CD4-positive, alpha-beta T cell (primary cell): ENCODE results near the gene SLC9A2. TPM values are rescaled to one million over a fixed set of nuclear protein-coding genes. Genes with fewer than 3 reads are reported as not detected.

Experiments used
- ATAC-seq: fragments of 200-7000 bp; cut with Tn5 transposase; one replicate; pipeline ENCODE4 v1.10.0; 2022; ENCODE audit warnings: mild to moderate bottlenecking; ENCODE audit not compliant: poor library complexity
- CTCF ChIA-PET: fragments of 350-600 bp; sonication (Branson Sonifier 250); formaldehyde crosslinking; loops from one replicate; lab custom pipeline; 2021; ENCODE audit warnings: antibody characterized with exemption, inconsistent platforms; lab: Charles Lee
- POLR2A ChIA-PET: fragments of 350-600 bp; sonication (Branson Sonifier 250); formaldehyde crosslinking; loops from one replicate; lab custom pipeline; 2021; ENCODE audit warnings: antibody characterized with exemption, inconsistent platforms; lab: Charles Lee
- DNase-seq, 14 experiments: peaks; one replicate each; pipeline ENCODE4 v3.0.0-alpha.2; 2013 to 2020; ENCODE audit warnings: mixed read lengths in 2 of 14
- H3K27ac ChIP-seq, 2 donors: one replicate each; pipeline versions ENCODE4 v1.5.1 to v1.7.0; 2013; ENCODE audit warnings: low read length in 2 of 2, low read depth in 1 of 2, mild to moderate bottlenecking in 1 of 2
- H3K27me3 ChIP-seq, 2 experiments: 1 replicate in 1 of 2; 2 replicates in 1 of 2; pipeline versions ENCODE4 v1.6.1 to v1.7.0; 2013; ENCODE audit warnings: low read length in 2 of 2, control low read depth in 1 of 2, mild to moderate bottlenecking in 1 of 2, moderate library complexity in 1 of 2; ENCODE audit not compliant: insufficient read depth in 2 of 2, control insufficient read depth in 1 of 2
- H3K36me3 ChIP-seq: one replicate; pipeline ENCODE4 v1.6.1; 2013; ENCODE audit warnings: low read length, control low read depth; ENCODE audit not compliant: insufficient read depth
- H3K4me1 ChIP-seq: one replicate; pipeline ENCODE4 v1.6.1; 2013; ENCODE audit warnings: low read length, control low read depth; ENCODE audit not compliant: insufficient read depth
- H3K4me3 ChIP-seq: one replicate; pipeline ENCODE4 v1.5.1; 2013; ENCODE audit warnings: mild to moderate bottlenecking, low read length, moderate library complexity
- H3K9me3 ChIP-seq, 2 experiments: 1 replicate in 1 of 2; 2 replicates in 1 of 2; pipeline versions ENCODE4 v1.6.1 to v1.7.0; 2013; ENCODE audit warnings: low read length in 2 of 2, mild to moderate bottlenecking in 2 of 2, control low read depth in 1 of 2, moderate library complexity in 1 of 2; ENCODE audit not compliant: control insufficient read depth in 1 of 2, insufficient read depth in 1 of 2
- H3K27ac Mint-ChIP-seq: one replicate; pipeline ENCODE4 v1.8.0; 2020; ENCODE audit warnings: mixed read lengths
- H3K27me3 Mint-ChIP-seq: one replicate; pipeline ENCODE4 v1.8.0; 2021; ENCODE audit warnings: mixed read lengths
- H3K36me3 Mint-ChIP-seq: one replicate; pipeline ENCODE4 v1.8.0; 2021; ENCODE audit warnings: low read depth, mixed read lengths
- H3K4me1 Mint-ChIP-seq: one replicate; pipeline ENCODE4 v1.8.0; 2021; ENCODE audit warnings: low read depth, mixed read lengths
- H3K4me3 Mint-ChIP-seq: one replicate; pipeline ENCODE4 v1.8.0; 2020; ENCODE audit warnings: mild to moderate bottlenecking, mixed read lengths
- H3K9me3 Mint-ChIP-seq: one replicate; pipeline ENCODE4 v1.8.0; 2020; ENCODE audit warnings: mixed read lengths
- CTCF ChIP-seq: fragments of 200-600 bp; IDR thresholded peaks from one replicate; pipeline ENCODE4 v1.8.0; 2022; ENCODE audit warnings: antibody characterized with exemption, mild to moderate bottlenecking
- intact Hi-C, 2 experiments: fragments of 100-400 bp; cut with DNase I in 1 of 2; cut with micrococcal nuclease in 1 of 2; formaldehyde crosslinking; loops; one replicate each; pipeline versions ENCODE4 v1.15.1 to v1.9.0; 2023 to 2025; cut with DNase I, micrococcal nuclease
- total RNA-seq, 174 experiments: library from RNA in 2 of 174; stranded (reverse) in 2 of 174; gene quantifications; one replicate each; pipeline ENCODE4 v1.2.3 and lab custom pipeline; 2021 to 2026

Gene SLC9A2
- total RNA-seq, 2 experiments from 2014 or later: not detected

DNA sequence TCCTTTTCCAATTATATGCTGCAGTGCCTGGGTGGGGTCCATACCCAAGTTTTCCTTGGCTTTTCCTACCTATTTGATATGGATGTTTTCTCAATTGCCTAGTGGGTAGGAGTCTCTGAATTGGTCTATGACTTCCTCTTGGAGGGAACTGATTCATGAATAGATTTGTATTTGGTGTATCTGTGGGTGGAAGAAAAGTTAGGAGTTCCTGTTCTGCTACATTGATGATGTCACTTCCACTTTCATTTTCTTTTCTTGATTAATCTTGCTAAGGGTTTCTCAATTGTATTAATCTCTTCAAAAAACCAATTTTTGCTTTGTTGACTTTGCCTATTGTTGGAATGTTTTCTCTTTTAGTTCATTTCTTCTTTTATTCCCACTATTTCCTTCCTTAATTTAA lies 37.4 kb upstream of the SLC9A2 start:
- Mint-ChIP-seq H3K36me3 (no peaks in the 10 kb centered on the region), H3K27me3 (peaks cover 33% of the 10 kb centered on the region), H3K4me3 (no peak overlapping the region), H3K27ac (no peak overlapping the region), H3K9me3 (peaks cover 12% of the 10 kb centered on the region), H3K4me1 (peaks cover 18% of the 10 kb centered on the region)
- Histone ChIP-seq H3K4me1 (no peaks in the 10 kb centered on the region), H3K4me3 (no peak overlapping the region), H3K27me3 (no peaks in the 10 kb centered on the region), H3K27ac (no peak overlapping the region), H3K36me3 (no peaks in the 10 kb centered on the region), H3K9me3 (no peaks in the 10 kb centered on the region)
- ATAC-seq (no peak), DNase-seq (peak in 3 of 14 experiments; percentile 6 to 24 (median 16))
- CTCF ChIA-PET: no interaction called here
- POLR2A ChIA-PET: no interaction called here
- TF ChIP-seq CTCF: no peak
- intact Hi-C loops: no loop called here

- ChIA-PET POLR2A (no interaction called here), CTCF (no interaction called here)
- Histone ChIP-seq H3K36me3 (no peaks in the 10 kb centered on the region), H3K4me1 (no peaks in the 10 kb centered on the region), H3K27ac (no peak overlapping the region), H3K9me3 (no peaks in the 10 kb centered on the region), H3K27me3 (no peaks in the 10 kb centered on the region), H3K4me3 (no peak overlapping the region)
- peaks cover 30% of the 10 kb centered on the region for H3K27me3 Mint-ChIP-seq
- TF ChIP-seq CTCF: no peak
- intact Hi-C loops: no loop called here
- DNase-seq: no peak
- ATAC-seq: no peak
- no peak overlapping the region for H3K27ac Mint-ChIP-seq
- peaks cover 10% of the 10 kb centered on the region for H3K9me3 Mint-ChIP-seq
- peaks cover 18% of the 10 kb centered on the region for H3K4me1 Mint-ChIP-seq
- H3K36me3 Mint-ChIP-seq: no peaks in the 10 kb centered on the region
- no peak overlapping the region for H3K4me3 Mint-ChIP-seq
Observed at GRCh38 chr2:102582845-102583244, 36.5 kb upstream of the SLC9A2 start.

DNA sequence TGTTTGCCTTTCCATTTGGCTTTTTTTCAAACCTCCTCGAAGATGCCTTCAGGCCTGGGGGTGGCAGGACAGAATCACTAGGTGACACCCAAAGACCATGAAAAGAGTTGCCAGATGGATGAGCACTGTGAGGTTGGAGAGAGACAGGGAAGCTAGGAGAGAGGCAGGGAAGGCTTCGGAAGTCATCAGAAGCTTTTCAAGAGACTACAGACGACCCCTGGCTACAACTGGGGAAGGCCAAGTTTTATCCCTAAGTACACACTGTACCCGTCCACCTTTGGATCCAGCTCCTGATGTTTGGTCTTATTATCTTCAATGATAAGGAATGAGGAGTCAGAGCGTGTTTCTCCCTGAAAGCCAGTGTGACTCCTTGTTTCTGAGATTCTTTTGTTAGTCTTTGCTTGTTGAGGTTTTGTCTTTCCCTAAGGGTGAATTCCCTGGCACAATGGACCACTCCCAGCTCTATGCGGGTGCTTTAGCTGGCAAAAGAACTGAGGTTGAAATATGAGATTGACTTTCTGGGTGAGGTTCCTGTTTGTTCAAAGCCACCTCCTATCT lies 33.4 kb upstream of the SLC9A2 start:
- Histone ChIP-seq H3K36me3 (no peaks in the 10 kb centered on the region), H3K27me3 (peaks cover 0 to 8% of the 10 kb centered on the region in 2 experiments), H3K4me1 (no peaks in the 10 kb centered on the region), H3K27ac (no peak overlapping the region), H3K4me3 (no peak overlapping the region), H3K9me3 (no peaks in the 10 kb centered on the region)
- Mint-ChIP-seq H3K4me3 (no peak overlapping the region), H3K4me1 (peaks cover 18% of the 10 kb centered on the region), H3K27me3 (peaks cover 19% of the 10 kb centered on the region), H3K27ac (no peak overlapping the region), H3K9me3 (peaks cover 5% of the 10 kb centered on the region), H3K36me3 (no peaks in the 10 kb centered on the region)
- ChIA-PET POLR2A (no interaction called here), CTCF (no interaction called here)
- no peak for TF ChIP-seq CTCF
- DNase-seq: no peak
- intact Hi-C loops: no loop called here
- ATAC-seq: no peak
